Mucosa of descending colon (tissue), 3 donors: ENCODE data around the gene TNFRSF25. TPM values are rescaled to one million over a fixed set of nuclear protein-coding genes. Genes with fewer than 3 reads are reported as not detected.

Experiments
- ATAC-seq: fragments of 200-7000 bp; cut with Tn5 transposase; one replicate; pipeline ENCODE4 v1.9.1; 2020; ENCODE audit warnings: mild to moderate bottlenecking, moderate library complexity
- DNase-seq, 3 donors: peaks; one replicate each; pipeline ENCODE4 v3.0.0-alpha.2; 2020
- H3K36me3 ChIP-seq: fragments of 200-600 bp; one replicate; pipeline ENCODE4 v1.8.0; 2021; ENCODE audit warnings: low read depth, mild to moderate bottlenecking
- H3K4me1 ChIP-seq: fragments of 200-600 bp; one replicate; pipeline ENCODE4 v1.8.0; 2021; ENCODE audit warnings: low read depth, mild to moderate bottlenecking
- H3K4me3 ChIP-seq: fragments of 200-600 bp; one replicate; pipeline ENCODE4 v1.8.0; 2021; ENCODE audit warnings: mild to moderate bottlenecking
- H3K9me3 ChIP-seq: fragments of 200-600 bp; one replicate; pipeline ENCODE4 v1.8.0; 2021; ENCODE audit warnings: mild to moderate bottlenecking
- CTCF ChIP-seq: fragments of 200-600 bp; IDR thresholded peaks from one replicate; pipeline ENCODE4 v1.8.0; 2022; ENCODE audit warnings: antibody characterized with exemption, mild to moderate bottlenecking
- intact Hi-C, 2 donors: fragments of 100-400 bp; cut with DNase I in 1 of 2; cut with micrococcal nuclease in 1 of 2; formaldehyde crosslinking; loops; one replicate each; pipeline versions ENCODE4 v1.11.0 to v1.11.1; 2022; cut with DNase I, micrococcal nuclease
- microRNA-seq: library from miRNA; unstranded; fragments of <30 nt; microRNA quantifications from one replicate; pipeline ENCODE4, GENCODE V29; 2019
- total RNA-seq, 3 donors: library from RNA; stranded (reverse); fragmentation: NEBNext Ultra II Directional in 2 of 3; extraction: Animal tissue kit (Norgen Biotek cat#: 25700) in 2 of 3; gene quantifications; one replicate each; pipeline versions ENCODE4 v1.2.1 to v1.2.4, GENCODE V29; 2021 to 2023
- donor health status: DM: no; HTN: no; CAD: no; lungs with moderate emphysema.
- donor health status: DM: no; HTN: no; CAD: no.
- donor health status: DM: no; HTN: yes; CAD: no.

Gene TNFRSF25
- total RNA-seq, 3 donors from 2014 or later: 18.3 to 45.1 (median 35.3) TPM

GRCh38 chr1:6414881-6415626 lies 50.9 kb downstream of the TNFRSF25 start:
- peak; percentile 25 for ATAC-seq

DNA sequence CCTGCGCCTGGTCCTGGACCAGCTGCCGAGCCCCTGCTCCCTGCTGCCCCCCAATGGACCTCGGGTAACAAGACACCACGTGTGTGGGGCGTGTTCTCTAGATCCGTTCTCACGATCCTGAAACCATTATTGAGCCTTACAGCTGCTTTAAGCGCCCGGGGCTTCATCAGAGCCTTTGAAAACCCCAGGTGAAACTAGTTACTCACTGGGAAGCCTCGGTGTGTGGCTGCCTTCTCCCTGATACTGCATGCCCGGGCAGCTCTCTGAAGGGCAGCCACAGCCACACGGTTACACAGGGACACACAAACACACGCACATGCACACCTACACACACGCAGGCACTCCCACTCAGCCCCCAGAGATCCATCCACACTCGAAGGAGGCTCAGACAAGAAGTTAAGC lies 51.5 kb downstream of the TNFRSF25 start:
- Histone ChIP-seq H3K36me3 (no peaks in the 10 kb centered on the region), H3K4me1 (peaks cover 37% of the 10 kb centered on the region), H3K4me3 (no peak overlapping the region), H3K9me3 (no peaks in the 10 kb centered on the region)
- intact Hi-C loops: no loop called here
- peak; percentile 43 for TF ChIP-seq CTCF
- DNase-seq: peak in 2 of 3 donors; percentile 63 to 67
- peak; percentile 50 for ATAC-seq

More at GRCh38 chr1:6414881-6415626, 50.9 kb downstream of the TNFRSF25 start:
- no peak overlapping the region for H3K4me3 ChIP-seq
- intact Hi-C loops: no loop called here
- no peak for TF ChIP-seq CTCF
- H3K9me3 ChIP-seq: no peaks in the 10 kb centered on the region
- H3K4me1 ChIP-seq: peaks cover 42% of the 10 kb centered on the region
- peak in 2 of 3 donors; percentile 41 to 52 for DNase-seq
- no peaks in the 10 kb centered on the region for H3K36me3 ChIP-seq

DNA sequence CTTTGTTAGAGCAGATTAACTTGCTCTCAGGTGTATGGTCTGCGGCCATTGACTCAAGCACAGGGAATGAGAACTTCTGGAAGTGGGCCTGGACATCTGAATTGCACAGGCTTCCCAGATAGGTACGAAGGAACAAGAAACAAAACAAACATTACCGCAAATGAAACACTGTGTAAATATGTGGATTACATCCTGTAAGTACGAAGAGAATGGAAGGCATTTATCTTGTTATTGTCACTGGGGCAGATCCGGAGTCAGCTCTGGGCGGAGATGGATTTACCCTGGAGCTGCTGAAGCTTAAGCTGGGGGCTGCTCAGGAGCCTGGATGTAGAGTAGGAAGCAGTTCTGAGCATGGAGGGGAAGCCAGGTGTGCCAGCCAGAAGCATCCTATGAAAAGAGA lies 53.1 kb downstream of the TNFRSF25 start:
- no peak for TF ChIP-seq CTCF
- Histone ChIP-seq H3K4me3 (no peak overlapping the region), H3K4me1 (peaks cover 26% of the 10 kb centered on the region), H3K9me3 (no peaks in the 10 kb centered on the region), H3K36me3 (no peaks in the 10 kb centered on the region)
- DNase-seq (no peak), ATAC-seq (peak; percentile 63)
- intact Hi-C loops: no loop called here

Small RNA genes within 50 kb of the gene (microRNA-seq; reads per million reads assigned to microRNA genes)
- gene MIR4252: not detected

Other genes with a start within 250 kb of the TNFRSF25 start
- 10 to 100 TPM; 50.4 to 72.3 (median 55.8) TPM for gene ICMT, start 230.2 kb downstream of the TNFRSF25 start, total RNA-seq
- gene HES3, start 222.0 kb downstream of the TNFRSF25 start, total RNA-seq: not detected
- 10 to 100 TPM; 20.2 to 28.3 (median 20.4) TPM for gene GPR153, start 205.1 kb downstream of the TNFRSF25 start, total RNA-seq
- gene ACOT7, start 72.4 kb downstream of the TNFRSF25 start, total RNA-seq: 10 to 100 TPM; 37.9 to 60.1 (median 42.7) TPM
- gene HES2, start 46.3 kb downstream of the TNFRSF25 start, total RNA-seq: 10 to 100 TPM in 2 of 3 donors, 1 to 10 TPM in 1; 8.6 to 23.0 (median 22.4) TPM
- gene ESPN, start 41.4 kb downstream of the TNFRSF25 start, total RNA-seq: 100 to 1,000 TPM in 2 of 3 donors, 10 to 100 TPM in 1; 65.7 to 137 (median 124) TPM
- gene PLEKHG5, start 25.5 kb upstream of the TNFRSF25 start, total RNA-seq: 10 to 100 TPM; 20.1 to 32.9 (median 20.2) TPM
- 10 to 100 TPM; 20.0 to 28.3 (median 21.1) TPM for gene NOL9, start 88.3 kb upstream of the TNFRSF25 start, total RNA-seq
- gene TAS1R1, start 89.1 kb upstream of the TNFRSF25 start, total RNA-seq: under 1 TPM in 2 of 3 donors, not detected in 1; 0.13 to 0.14 TPM
- gene ZBTB48, start 113.8 kb upstream of the TNFRSF25 start, total RNA-seq: 10 to 100 TPM; 36.8 to 53.9 (median 42.3) TPM
- 10 to 100 TPM in 2 of 3 donors, 1 to 10 TPM in 1; 8.7 to 68.2 (median 10.7) TPM for gene KLHL21, start 136.7 kb upstream of the TNFRSF25 start, total RNA-seq
- gene PHF13, start 147.6 kb upstream of the TNFRSF25 start, total RNA-seq: 10 to 100 TPM in 1 of 3 donors, 1 to 10 TPM in 2; 6.6 to 21.5 (median 8.9) TPM
- 10 to 100 TPM in 2 of 3 donors, 1 to 10 TPM in 1; 8.5 to 19.4 (median 13.7) TPM for gene THAP3, start 158.7 kb upstream of the TNFRSF25 start, total RNA-seq
- gene DNAJC11, start 235.6 kb upstream of the TNFRSF25 start, total RNA-seq: 10 to 100 TPM; 71.1 to 89.0 (median 78.9) TPM